H1 (cell line): ENCODE data around the gene RUFY4. TPM values are rescaled to one million over a fixed set of nuclear protein-coding genes. Genes with fewer than 3 reads are reported as not detected.
A peak's percentile ranks its signal among the peaks of the same experiment; 100 is the strongest.

Experiments
- BCL11A ChIP-seq, 2 experiments: IDR thresholded peaks; one replicate each; pipeline ENCODE4 v1.6.1; 2011; ENCODE audit warnings: low read depth in 2 of 2, low read length in 2 of 2, mild to moderate bottlenecking in 2 of 2
- BRCA1 ChIP-seq: IDR thresholded peaks from 2 replicates; pipeline ENCODE4 v1.6.1; 2012; ENCODE audit warnings: low read depth, low read length, improper control_type of control experiment
- CHD2 ChIP-seq: IDR thresholded peaks from 2 replicates; pipeline ENCODE4 v1.6.1; 2012; ENCODE audit warnings: low read length, improper control_type of control experiment
- EP300 ChIP-seq, 2 experiments: IDR thresholded peaks; 1 replicate in 1 of 2; 2 replicates in 1 of 2; pipeline ENCODE4 v1.6.1; 2011 to 2012; ENCODE audit warnings: low read depth in 2 of 2, low read length in 2 of 2, mild to moderate bottlenecking in 2 of 2, borderline replicate concordance in 1 of 2, inconsistent platforms in 1 of 2, moderate library complexity in 1 of 2
- EZH2 ChIP-seq: fragments of 200-600 bp; sonication (generic); IDR thresholded peaks from 2 replicates; pipeline ENCODE4 v1.7.1; 2012; ENCODE audit warnings: low read depth, mild to moderate bottlenecking, moderate library complexity, low read length, inconsistent platforms; ENCODE audit not compliant: severe bottlenecking
- FOSL1 ChIP-seq: IDR thresholded peaks from 2 replicates; pipeline ENCODE4 v1.6.1; 2011; ENCODE audit warnings: mild to moderate bottlenecking, low read depth, low read length, moderate library complexity; ENCODE audit not compliant: insufficient read depth
- GTF2F1 ChIP-seq: IDR thresholded peaks from 2 replicates; pipeline ENCODE4 v1.6.1; 2012; ENCODE audit warnings: low read depth, low read length, improper control_type of control experiment, borderline replicate concordance
- SAP30 ChIP-seq: fragments of 300-600 bp; sonication (generic); IDR thresholded peaks from 2 replicates; pipeline ENCODE4 v1.7.1; 2012; ENCODE audit warnings: low read length, moderate library complexity, mild to moderate bottlenecking, inconsistent platforms; ENCODE audit not compliant: insufficient read depth, insufficient replicate concordance
- SUZ12 ChIP-seq: fragments of 200-600 bp; sonication (generic); IDR thresholded peaks from 2 replicates; pipeline ENCODE4 v1.6.1; 2012; ENCODE audit warnings: mild to moderate bottlenecking, inconsistent platforms, low read length, moderate library complexity, mixed read lengths
- TAF1 ChIP-seq: IDR thresholded peaks from 2 replicates; pipeline ENCODE4 v1.6.1; 2011; ENCODE audit warnings: mild to moderate bottlenecking, low read depth, low read length
- polyA plus RNA-seq, 7 experiments: library from polyadenylated mRNA; depleted of rRNA in 3 of 7; stranded (reverse) in 5 of 7; unstranded in 2 of 7; fragments of >200 nt in 5 of 7; fragments of 200-250 nt in 2 of 7; gene quantifications; 1 replicate in 5 of 7; 2 replicates in 1 of 7; 4 replicates in 1 of 7; pipeline versions ENCODE4 v1.2.1 to v1.2.3, GENCODE V29; 2011 to 2013; ENCODE audit warnings: missing spikeins in 2 of 7, mixed read lengths in 2 of 7
- total RNA-seq: library from RNA; stranded (reverse); fragmentation: NEBNext Ultra II Directional; extraction: Animal tissue kit (Norgen Biotek cat#: 25700); gene quantifications from 2 replicates; pipeline ENCODE4 v1.2.1, GENCODE V29; 2021

The RUFY4 gene
- total and polyA plus RNA-seq, 2 of the 8 experiments (the other 6 are each of a cell fraction or from before 2014, with no cell fraction given): 0.32 to 0.38 TPM

DNA sequence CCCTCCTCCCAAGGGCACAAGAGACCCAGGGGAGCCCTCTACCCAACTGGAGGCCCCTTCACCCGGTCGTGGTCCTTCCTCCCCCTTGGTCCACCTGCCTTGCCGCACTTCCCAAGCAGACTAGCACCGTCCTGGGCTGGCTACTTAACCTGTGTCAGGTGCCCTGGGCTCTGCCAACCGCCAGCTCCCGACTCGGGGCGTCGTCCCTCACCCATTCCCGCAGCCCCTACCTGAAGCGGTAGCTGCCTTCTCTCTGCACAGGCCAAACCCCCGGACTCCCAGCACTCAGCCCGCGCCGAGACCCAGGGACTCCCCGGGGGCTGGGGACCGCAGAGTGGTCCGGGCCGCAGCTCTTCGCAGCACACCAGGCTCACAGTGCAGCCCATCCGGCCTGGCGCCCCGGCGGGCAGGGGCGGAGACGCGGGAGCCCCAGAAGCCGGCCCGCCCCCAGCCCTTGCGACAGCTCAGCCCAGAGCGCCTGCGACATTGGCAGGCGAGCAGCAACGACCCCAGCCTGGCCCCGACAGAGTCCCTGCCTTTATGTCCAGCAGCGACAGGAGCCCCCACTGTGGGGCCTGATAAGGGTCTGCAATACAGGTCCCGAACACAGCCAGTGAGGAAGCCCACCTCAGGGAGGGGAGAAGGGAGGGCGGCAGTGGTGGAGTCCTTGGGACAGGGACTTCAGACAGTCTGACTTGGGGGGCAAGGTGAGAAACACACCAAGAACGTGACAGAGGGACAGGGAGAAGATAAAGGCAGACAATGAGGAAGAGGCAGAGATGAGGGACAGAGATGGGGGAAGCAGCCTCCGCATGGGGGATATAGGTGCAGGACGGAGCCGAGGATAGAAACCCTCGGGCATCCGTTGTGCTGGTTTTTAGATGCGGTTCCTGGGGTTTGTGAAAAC lies 35.2 kb upstream of the RUFY4 start (continued):
- no peak for TF ChIP-seq EP300 (IDR thresholded peaks at IDR 0.05; ENCODE audit: borderline replicate concordance in 1 of 2, low read depth in 2 of 2, low read length in 2 of 2)
- no peak for TF ChIP-seq BCL11A (IDR thresholded peaks at IDR 0.05; ENCODE audit: low read depth in 2 of 2, low read length in 2 of 2)
- peak; percentile 86 for TF ChIP-seq SUZ12
- no peak for TF ChIP-seq CHD2
- no peak for TF ChIP-seq BRCA1
- no peak for TF ChIP-seq GTF2F1
- no peak for TF ChIP-seq SAP30
- no peak for TF ChIP-seq FOSL1
- peak; percentile 72 for TF ChIP-seq EZH2
- no peak for TF ChIP-seq TAF1
- TF ChIP-seq, all 59 proteins: peak for 3
